Hypothalamus (tissue), 51 donors: ENCODE results near the gene FOXC2.

Source experiments
- DNase-seq, 51 donors: peaks; one replicate each; lab custom pipeline; 2025; lab: John Stamatoyannopoulos, UW

Gene FOXC2

GRCh38 chr16:86531641-86532525, 34.7 kb upstream of the FOXC2 start:
- DNase-seq = no peak

- DNase-seq = no peak
These were observed 34.2 kb upstream of the FOXC2 start for GRCh38 chr16:86532526-86532815.

- DNase-seq = no peak
These were observed 33.6 kb upstream of the FOXC2 start for GRCh38 chr16:86533076-86533475.

GRCh38 chr16:86533767-86534351, 32.8 kb upstream of the FOXC2 start:
- DNase-seq = peak in 13 of 51 donors; percentile 8 to 59 (median 36)

- DNase-seq = peak in 37 of 51 donors; percentile 15 to 76 (median 54)
These were observed 31.6 kb upstream of the FOXC2 start for GRCh38 chr16:86534779-86535615.

GRCh38 chr16:86536621-86537020, 30.0 kb upstream of the FOXC2 start:
- no peak for DNase-seq

- DNase-seq = peak in 4 of 51 donors; percentile 8 to 20 (median 15)
These were observed 29.1 kb upstream of the FOXC2 start for GRCh38 chr16:86537486-86537885.

- DNase-seq = no peak
These were observed 28.3 kb upstream of the FOXC2 start for GRCh38 chr16:86538196-86538780.

GRCh38 chr16:86540894-86541293, 25.7 kb upstream of the FOXC2 start:
- no peak for DNase-seq

- DNase-seq = no peak
These were observed 25.1 kb upstream of the FOXC2 start for GRCh38 chr16:86541560-86541959.

GRCh38 chr16:86542756-86543750, 23.6 kb upstream of the FOXC2 start:
- DNase-seq = no peak

- no peak for DNase-seq
These were observed 21.1 kb upstream of the FOXC2 start for GRCh38 chr16:86545481-86545880.

- no peak for DNase-seq
These were observed 20.5 kb upstream of the FOXC2 start for GRCh38 chr16:86545954-86546637.

- no peak for DNase-seq
These were observed 20.0 kb upstream of the FOXC2 start for GRCh38 chr16:86546638-86547013.

- no peak for DNase-seq
These were observed 19.3 kb upstream of the FOXC2 start for GRCh38 chr16:86547286-86547685.

GRCh38 chr16:86549076-86549892, 17.3 kb upstream of the FOXC2 start:
- no peak for DNase-seq

- DNase-seq = no peak
These were observed 16.8 kb upstream of the FOXC2 start for GRCh38 chr16:86549893-86550190.

GRCh38 chr16:86550281-86550680, 16.3 kb upstream of the FOXC2 start:
- DNase-seq = no peak

- no peak for DNase-seq
These were observed 13.3 kb upstream of the FOXC2 start for GRCh38 chr16:86553356-86553755.
